ENCODE data around the gene ARMC5. TPM values are rescaled to one million over a fixed set of nuclear protein-coding genes. Genes with fewer than 3 reads are reported as not detected.

The ARMC5 gene
- polyA plus RNA-seq, 1 of the 3 experiments (the other 2 are of a cell fraction): 8.9 TPM

- H3K9ac ChIP-seq: no peak overlapping the region
- no peaks in the 10 kb centered on the region for H3F3A ChIP-seq (replicated peaks; ENCODE audit: insufficient read depth)
- no peak overlapping the region for H3K27ac ChIP-seq (ENCODE audit: low read depth in 2 of 2, low read length in 1 of 2)
- DNase-seq: no peak
- no peaks in the 10 kb centered on the region for H3K27me3 ChIP-seq (ENCODE audit: insufficient read depth)
- POLR2A ChIA-PET: no interaction called here
- no peaks in the 10 kb centered on the region for H3K4me1 ChIP-seq (ENCODE audit: control insufficient read depth in 1 of 2, insufficient read depth in 2 of 2, low read depth in 1 of 2, low read length in 1 of 2)
- no peak overlapping the region for H3K4me2 ChIP-seq
- H4K20me1 ChIP-seq (ENCODE audit: insufficient read depth): no peaks in the 10 kb centered on the region; the same call in 1 of the 2 replicates
- CTCF ChIA-PET: no interaction called here
- H3K79me2 ChIP-seq (ENCODE audit: insufficient read depth): no peaks in the 10 kb centered on the region
- no peak for TF ChIP-seq EZH2phosphoT487 (IDR thresholded peaks at IDR 0.05; ENCODE audit: borderline replicate concordance, low read depth)
- TF ChIP-seq MXI1 (IDR thresholded peaks at IDR 0.05; ENCODE audit: low read depth, low read length): no peak
- no peak for TF ChIP-seq RAD21 (IDR thresholded peaks at IDR 0.05; ENCODE audit: low read length)
- TF ChIP-seq SIN3A (IDR thresholded peaks at IDR 0.05; ENCODE audit: borderline replicate concordance, low read depth, low read length): no peak
- TF ChIP-seq, protein P1, sequence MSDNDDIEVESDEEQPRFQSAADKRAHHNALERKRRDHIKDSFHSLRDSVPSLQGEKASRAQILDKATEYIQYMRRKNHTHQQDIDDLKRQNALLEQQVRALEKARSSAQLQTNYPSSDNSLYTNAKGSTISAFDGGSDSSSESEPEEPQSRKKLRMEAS (IDR thresholded peaks at IDR 0.05; ENCODE audit: low read depth): no peak
- TF ChIP-seq FOXM1 (IDR thresholded peaks at IDR 0.05; ENCODE audit: low read depth): no peak
- TF ChIP-seq JUND (IDR thresholded peaks at IDR 0.05): no peak
- TF ChIP-seq RCOR1 (IDR thresholded peaks at IDR 0.05; ENCODE audit: low read length): no peak
- no peaks in the 10 kb centered on the region for H3K9me2 ChIP-seq
- H3K9me3 ChIP-seq: no peaks in the 10 kb centered on the region
- H3K4me3 ChIP-seq (ENCODE audit: low read depth in 2 of 2, low read length in 1 of 2): no peak overlapping the region
- no peak overlapping the region for H2AFZ ChIP-seq (ENCODE audit: low read depth)
- 100% methylated on average over 3 of the region's 8 CpGs for WGBS (ENCODE audit: low lambda C conversion rate)
- H3K36me3 ChIP-seq (replicated peaks in 1 of 2; ENCODE audit: control insufficient read depth in 1 of 2, insufficient read depth in 2 of 2, low read length in 1 of 2): peaks cover 10 to 50% of the 10 kb centered on the region in 2 experiments
Observed at GRCh38 chr16:31499928-31500327, 40.6 kb downstream of the ARMC5 start.

DNA sequence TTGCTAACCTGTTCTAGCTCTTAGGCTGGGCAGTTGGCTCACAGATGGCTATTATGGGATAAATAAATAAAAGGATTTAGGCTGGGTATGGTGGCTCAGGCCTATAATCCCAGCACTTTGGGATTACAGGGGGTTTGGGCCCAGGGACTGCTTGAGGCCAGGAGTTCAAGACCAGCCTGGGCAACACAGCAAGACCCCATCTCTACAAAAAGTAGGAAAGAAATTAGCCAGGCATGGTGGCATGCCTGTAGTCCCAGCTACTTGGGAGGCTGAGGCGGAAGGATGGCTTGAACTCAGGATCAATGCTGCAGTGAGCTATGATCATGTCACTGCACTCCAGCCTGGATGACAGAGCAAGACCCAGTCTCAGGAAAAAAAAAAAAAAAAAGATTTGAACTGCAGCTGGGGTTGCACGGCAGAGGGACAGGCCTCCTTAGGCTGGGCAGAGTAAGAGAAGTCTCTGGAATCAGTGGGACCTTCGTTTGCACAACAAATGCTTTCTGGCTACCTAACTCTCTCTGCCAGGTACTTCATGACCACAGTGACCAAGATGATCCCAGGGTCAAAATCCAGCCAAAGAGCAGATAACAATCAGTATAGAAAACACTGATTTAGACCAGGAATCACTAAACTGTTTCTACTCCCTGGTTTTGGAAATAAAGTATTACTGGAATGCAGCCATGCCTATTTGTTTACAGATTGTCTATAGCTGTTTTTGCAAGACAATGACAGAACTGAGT is 42.1 kb downstream of the ARMC5 start:
- Histone ChIP-seq H2AFZ (ENCODE audit: low read depth) (no peak overlapping the region), H3K4me2 (no peak overlapping the region), H3K36me3 (replicated peaks in 1 of 2; ENCODE audit: control insufficient read depth in 1 of 2, insufficient read depth in 2 of 2, low read length in 1 of 2) (peaks cover 22 to 45% of the 10 kb centered on the region in 2 experiments), H3K27ac (ENCODE audit: low read depth in 2 of 2, low read length in 1 of 2) (no peak overlapping the region), H3K9ac (no peak overlapping the region), H3K79me2 (ENCODE audit: insufficient read depth) (peaks cover 12% of the 10 kb centered on the region), H3K4me1 (ENCODE audit: control insufficient read depth in 1 of 2, insufficient read depth in 2 of 2, low read depth in 1 of 2, low read length in 1 of 2) (no peaks in the 10 kb centered on the region), H4K20me1 (ENCODE audit: insufficient read depth) (no peaks in the 10 kb centered on the region; the same call in 1 of the 2 replicates), H3K9me2 (no peaks in the 10 kb centered on the region), H3F3A (replicated peaks; ENCODE audit: insufficient read depth) (no peaks in the 10 kb centered on the region), H3K9me3 (no peaks in the 10 kb centered on the region), H3K4me3 (ENCODE audit: low read depth in 2 of 2, low read length in 1 of 2) (no peak overlapping the region), H3K27me3 (ENCODE audit: insufficient read depth) (no peaks in the 10 kb centered on the region)
- POLR2A ChIA-PET: no interaction called here
- CTCF ChIA-PET: interaction anchor here (1.1 to 1.2 kb wide), 2 partner anchors 13 to 28 kb away, joined by 5 read pairs; no protein-coding TSS in a partner anchor
- WGBS (ENCODE audit: low lambda C conversion rate): 83% methylated on average over 3 of the region's 3 CpGs
- TF ChIP-seq POLR2AphosphoS5 (IDR thresholded peaks at IDR 0.05; ENCODE audit: low read depth, low read length) (no peak), TCF12 (IDR thresholded peaks at IDR 0.05) (no peak), JUND (IDR thresholded peaks at IDR 0.05) (no peak), SIN3A (IDR thresholded peaks at IDR 0.05; ENCODE audit: borderline replicate concordance, low read depth, low read length) (no peak)
- TF ChIP-seq, protein P2, sequence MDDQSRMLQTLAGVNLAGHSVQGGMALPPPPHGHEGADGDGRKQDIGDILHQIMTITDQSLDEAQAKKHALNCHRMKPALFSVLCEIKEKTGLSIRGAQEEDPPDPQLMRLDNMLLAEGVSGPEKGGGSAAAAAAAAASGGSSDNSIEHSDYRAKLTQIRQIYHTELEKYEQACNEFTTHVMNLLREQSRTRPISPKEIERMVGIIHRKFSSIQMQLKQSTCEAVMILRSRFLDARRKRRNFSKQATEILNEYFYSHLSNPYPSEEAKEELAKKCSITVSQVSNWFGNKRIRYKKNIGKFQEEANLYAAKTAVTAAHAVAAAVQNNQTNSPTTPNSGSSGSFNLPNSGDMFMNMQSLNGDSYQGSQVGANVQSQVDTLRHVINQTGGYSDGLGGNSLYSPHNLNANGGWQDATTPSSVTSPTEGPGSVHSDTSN (IDR thresholded peaks at IDR 0.05): no peak
- DNase-seq: no peak
